ENCODE measurements around the gene KRTAP5-9.

- TF ChIP-seq ZFP30 (CRISPR knock-in tag; IDR thresholded peaks at IDR 0.05): no peak
- TF ChIP-seq ESRRG (CRISPR knock-in tag; IDR thresholded peaks at IDR 0.05): no peak
- no peak for TF ChIP-seq RARB (CRISPR knock-in tag; IDR thresholded peaks at IDR 0.05)
These were observed 27.7 kb downstream of the KRTAP5-9 start for GRCh38 chr11:71575723-71576424.
